NCI-H526 treated with DMSO at 0.1 percent for 48 hours (cell line): ENCODE results near the gene GALNT17.

ENCODE experiments used
- DNase-seq: peaks from one replicate; lab custom pipeline; 2025; lab: John Stamatoyannopoulos, UW

The GALNT17 gene

DNA sequence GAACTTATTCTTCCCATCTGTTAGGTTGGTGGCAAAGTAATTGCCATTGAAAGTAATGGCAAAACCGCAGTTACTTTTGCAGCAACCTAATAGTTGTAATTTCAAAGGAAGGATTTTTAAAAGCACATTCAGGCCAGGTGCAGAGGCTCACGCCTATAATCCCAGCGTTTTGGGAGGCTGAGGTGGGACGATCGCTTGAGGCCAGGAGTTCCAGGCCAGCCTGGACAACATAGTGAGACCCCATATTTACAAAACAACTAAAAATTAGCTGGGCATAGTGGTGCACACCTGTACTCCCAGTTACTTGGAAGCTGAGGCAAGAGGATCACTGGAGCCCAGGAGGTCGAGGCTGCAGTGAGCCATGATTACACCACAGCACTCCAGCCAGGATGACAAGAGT is 374.9 kb downstream of the GALNT17 start:
- DNase-seq, result no peak

GRCh38 chr7:71507680-71508602 is 376.0 kb downstream of the GALNT17 start:
- DNase-seq, result no peak

DNA sequence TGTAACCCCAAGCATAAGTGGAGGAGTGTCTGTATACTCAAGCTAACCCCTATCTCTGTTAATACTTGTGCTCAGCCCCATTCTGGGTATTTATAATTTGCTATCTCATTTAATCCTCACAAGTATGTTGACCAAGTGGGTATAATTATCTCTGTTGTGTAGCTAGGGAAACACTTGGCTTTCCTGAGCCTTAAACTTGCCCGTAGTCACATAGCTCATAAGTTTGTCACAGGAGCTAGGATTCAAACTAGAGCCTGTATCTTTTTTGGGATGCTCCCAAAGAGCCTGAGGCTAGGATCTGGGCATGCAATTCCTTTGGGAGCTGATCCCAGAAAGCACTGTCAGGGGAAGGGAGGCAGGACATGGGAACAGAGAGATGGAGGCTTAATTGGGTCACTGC is 377.4 kb downstream of the GALNT17 start:
- DNase-seq, result no peak

DNA sequence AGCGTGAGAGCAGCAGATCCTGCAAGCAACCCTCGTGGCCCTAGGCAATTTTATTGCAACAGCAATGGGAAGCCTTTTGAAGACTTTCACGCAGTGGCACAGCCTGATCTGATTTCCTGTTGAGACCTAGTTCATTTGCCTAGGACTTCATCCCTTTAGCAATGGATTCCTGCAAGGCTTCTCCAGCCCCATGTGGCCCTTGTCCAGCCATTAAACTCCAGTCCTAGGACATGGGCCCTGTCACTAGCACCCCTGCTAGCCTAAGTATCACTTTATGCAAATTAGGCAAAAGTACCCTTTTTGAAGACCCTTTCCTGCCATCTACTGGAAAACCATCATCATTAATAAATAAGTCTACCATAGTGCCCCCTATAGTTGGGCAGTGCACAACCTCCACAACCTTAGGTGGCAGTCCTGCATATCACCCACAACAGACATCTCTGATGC is 379.4 kb downstream of the GALNT17 start:
- no peak for DNase-seq

DNA sequence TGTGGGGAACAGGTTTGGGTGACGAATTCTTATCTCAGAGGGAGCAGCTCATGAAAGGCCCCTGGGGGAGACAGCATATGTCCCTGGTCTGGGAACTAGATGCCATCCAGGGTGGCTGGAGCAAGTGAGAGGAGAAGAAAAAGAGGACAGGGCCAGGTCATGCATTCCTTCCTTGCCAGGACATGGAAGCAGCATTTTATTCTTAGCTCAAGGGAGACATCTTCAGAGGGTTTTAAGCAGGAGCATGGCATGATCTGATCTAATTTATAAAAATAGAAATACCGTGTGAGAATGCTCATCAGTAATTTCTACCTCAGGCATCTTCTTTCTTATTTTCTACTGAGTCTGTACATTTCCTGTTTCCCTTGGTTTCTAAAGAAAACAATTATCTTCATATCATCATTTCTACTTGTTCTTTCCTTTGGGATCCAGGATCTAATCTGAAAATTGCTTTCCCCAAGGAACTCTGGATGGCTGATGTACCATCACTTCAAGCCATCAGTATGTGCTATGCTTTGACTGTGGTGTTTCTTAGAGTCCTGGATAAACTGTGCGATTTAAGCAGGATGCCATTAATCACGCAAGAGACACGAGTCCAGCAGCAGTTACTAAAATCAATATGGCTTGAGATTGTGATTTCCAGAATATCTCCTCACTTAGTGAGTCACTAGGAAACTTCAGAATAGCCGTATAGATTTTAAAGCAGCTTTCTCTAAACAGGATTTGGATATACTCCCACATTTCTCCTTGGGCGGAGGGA is 386.2 kb downstream of the GALNT17 start:
- DNase-seq, result no peak

- no peak for DNase-seq
Measured at GRCh38 chr7:71518880-71519279, 386.9 kb downstream of the GALNT17 start.

DNA sequence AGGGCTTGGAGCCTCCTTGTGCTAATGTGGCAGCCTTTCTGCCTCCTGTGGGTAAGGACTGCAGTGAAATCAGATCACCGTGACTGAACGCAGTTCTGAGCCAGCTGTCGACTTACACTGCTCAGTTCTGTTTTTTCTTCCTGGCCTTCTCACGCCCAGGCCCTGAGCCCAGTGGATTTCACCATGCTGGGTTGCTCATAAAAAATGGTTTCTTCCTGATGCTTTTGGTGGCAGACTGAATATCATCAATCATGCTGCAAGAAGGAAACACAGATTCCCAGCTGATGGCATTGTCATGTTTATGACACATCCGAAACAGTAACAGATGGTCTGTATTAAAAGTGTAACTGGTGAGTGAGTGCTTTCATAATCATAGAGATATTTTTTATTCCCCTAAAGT is 389.6 kb downstream of the GALNT17 start:
- DNase-seq, result no peak

DNA sequence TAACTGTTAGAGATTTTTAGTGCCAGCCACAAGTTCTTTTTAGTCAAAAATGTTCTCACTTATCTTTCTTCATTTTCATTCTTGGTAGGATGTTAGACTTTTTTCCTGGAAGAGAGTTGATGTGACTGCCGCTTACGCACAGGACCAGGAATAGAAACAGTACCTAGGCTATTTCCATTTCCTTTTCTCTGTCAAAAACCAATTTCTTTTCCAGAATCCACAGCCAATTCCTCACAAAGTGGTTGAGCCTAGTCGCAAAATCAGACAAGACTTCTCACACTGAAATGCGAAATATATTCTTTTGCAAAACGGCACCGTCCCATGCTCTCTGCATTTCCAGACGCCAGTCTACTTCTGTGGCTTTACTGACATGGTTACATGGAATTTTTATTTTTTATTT is 394.2 kb downstream of the GALNT17 start:
- DNase-seq, result no peak

GRCh38 chr7:71527213-71527612 is 395.3 kb downstream of the GALNT17 start:
- no peak for DNase-seq

DNA sequence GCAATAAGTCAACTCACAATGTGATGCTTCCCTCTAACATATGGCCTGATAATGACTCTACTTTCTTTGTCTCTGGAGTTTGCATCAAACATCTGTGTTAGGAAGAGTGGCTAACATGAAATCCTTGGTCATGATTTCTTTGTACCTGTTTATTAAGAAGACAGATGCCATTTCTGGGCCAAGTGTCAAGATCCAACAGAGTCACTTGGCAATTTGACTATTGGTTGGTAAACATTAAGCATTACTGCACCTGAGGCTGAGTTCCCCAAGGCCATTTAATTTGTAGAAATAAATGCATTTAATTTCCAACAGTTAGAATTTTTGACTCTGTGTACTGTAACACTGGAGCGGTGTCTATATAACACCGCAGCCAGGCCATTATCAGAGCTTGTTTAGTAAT is 403.7 kb downstream of the GALNT17 start:
- DNase-seq, result no peak

DNA sequence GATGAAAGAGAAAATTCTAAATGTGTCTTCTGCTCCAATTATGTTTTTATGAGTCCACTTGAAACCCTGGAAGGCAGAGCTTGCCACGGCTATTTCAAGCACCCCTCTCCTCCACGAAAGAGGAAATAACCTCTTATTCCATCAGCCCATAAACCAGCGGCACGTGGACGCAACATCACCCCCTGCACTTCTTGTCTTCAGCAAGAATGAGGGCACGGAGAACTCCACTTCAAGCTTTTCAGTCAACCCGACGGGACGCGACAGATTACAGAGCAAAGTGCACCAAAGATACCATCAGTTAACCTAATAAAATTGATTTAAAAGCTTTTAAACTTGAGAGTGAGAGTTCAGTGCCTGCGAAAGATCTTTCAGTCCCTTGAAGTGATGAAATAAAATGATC is 406.3 kb downstream of the GALNT17 start:
- DNase-seq, result no peak

DNA sequence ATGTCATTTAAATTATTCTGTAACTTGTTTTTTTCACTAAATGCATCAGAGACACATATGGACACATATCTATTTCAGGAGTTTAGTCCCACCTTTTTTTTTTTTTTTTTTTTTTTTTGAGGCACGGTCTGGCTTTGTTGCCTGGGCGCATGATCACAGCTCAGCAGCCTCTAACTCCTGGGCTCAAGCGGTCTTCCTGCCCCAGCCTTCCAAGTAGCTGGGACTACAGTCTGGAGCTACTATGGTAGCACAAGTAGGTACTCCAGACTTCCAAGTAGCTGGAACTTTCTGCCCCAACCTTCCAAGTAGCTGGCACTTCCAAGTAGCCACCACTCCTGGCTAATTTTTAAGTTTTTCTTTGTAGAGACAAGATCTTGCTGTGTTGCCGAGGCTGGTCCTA is 407.7 kb downstream of the GALNT17 start:
- DNase-seq, result no peak

- no peak for DNase-seq
Measured at GRCh38 chr7:71541707-71542353, 409.9 kb downstream of the GALNT17 start.

- DNase-seq, result no peak
Measured at GRCh38 chr7:71543396-71543795, 411.5 kb downstream of the GALNT17 start.

- DNase-seq, result no peak
Measured at GRCh38 chr7:71544816-71545215, 412.9 kb downstream of the GALNT17 start.

- DNase-seq, result no peak
Measured at GRCh38 chr7:71547426-71547825, 415.5 kb downstream of the GALNT17 start.

DNA sequence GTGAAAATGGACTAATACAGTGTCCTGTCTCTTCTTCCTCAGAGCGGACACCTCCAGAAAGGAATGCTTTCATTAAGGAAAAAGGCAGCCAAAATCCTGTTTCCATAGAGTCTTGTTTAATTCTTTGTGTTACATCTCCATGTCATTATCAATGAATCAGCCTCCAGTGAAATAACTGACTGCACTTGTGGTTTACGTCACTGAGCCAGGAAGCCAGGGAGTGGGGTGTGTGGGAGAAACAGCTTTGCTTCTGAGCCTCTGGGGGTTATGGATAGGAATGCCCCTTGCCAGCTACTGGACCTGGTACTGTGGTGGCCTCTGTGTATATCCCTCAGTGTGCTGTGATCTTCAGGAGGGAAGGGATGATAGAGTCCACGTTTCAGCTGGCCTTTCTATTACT is 416.8 kb downstream of the GALNT17 start:
- DNase-seq, result no peak

- DNase-seq, result no peak
Measured at GRCh38 chr7:71553306-71553705, 421.4 kb downstream of the GALNT17 start.

GRCh38 chr7:71555758-71556157 is 423.8 kb downstream of the GALNT17 start:
- DNase-seq, result no peak

DNA sequence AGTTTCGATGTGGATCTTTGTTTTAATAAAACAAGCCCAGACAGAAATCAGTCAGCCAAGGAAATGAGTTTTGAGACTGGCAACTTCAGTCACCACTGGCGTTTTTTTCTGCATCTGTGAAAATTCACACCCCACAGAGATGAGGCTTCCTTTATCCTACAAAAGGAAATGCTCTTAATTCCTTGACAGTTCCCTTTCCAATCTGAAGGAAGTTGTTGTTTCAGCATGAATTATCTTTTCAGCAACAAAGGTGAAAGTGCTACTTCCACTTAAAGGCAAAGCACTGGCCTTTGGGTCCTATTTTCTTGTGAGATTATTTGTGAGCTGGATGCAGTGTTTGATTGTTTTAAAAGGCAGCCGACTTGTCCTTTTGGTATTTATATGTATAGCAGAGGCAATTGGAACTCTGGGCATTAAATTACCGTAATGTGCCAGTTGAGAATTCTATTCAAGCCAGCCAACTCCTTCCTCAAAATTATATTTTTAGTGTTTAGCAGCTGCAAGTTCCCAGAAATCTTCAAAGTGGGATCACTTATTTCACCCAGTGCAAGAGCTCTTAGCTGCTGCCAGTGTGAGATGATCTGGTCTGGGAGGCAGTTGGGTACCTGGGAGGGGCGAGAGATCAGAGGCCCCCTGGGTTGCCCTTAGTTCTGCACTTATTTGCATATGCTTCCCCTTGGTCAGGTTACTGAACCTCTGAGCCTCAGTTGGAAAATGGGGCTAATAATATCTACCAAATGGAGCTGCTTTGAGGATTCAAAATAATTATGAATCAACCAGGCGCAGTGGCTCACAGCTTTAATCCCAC is 427.1 kb downstream of the GALNT17 start:
- DNase-seq, result no peak

DNA sequence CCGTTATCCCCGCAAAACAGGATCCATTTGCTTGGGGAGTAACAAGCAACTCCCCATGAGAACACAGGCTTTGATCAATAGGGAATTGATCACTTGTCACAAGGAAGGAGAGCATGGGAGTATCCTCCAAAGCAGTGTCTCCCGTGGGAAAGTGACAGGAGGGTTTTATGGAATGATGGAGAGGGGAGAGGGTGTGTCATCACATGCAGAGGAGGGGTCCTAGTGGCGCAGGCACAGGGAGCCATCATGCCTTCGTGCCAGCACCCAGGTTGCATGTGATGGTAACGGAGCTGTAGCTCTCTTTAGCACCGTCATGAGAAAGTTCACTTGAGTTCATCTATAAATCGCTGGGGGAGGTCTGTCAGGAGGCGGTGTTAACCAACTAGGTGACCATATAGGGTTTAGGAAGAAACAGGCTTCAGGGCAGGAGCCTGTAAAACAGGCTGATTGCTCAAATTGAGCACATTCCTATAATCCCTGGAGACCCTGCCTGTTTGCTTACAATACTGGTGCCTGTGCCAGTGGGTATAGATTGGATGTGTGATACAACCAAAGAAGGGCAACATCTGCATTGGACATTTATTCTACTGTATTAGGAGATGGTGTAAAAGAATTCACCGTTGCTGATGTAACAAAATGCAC is 428.5 kb downstream of the GALNT17 start:
- no peak for DNase-seq
